GM19372 (cell line): ENCODE measurements around the gene OXSR1.
"Not testable (repeated sequence)": the region's sequence is repeated elsewhere in the genome, so short reads cannot be mapped to it uniquely, and the experiment has no call there.

Experiments used
- ATAC-seq: cut with Tn5 transposase; IDR thresholded peaks from one replicate; pipeline ENCODE4 v1.9.1; 2021; ENCODE audit warnings: mild to moderate bottlenecking, low read depth, moderate library complexity; ENCODE audit not compliant: unreplicated experiment

The OXSR1 gene

DNA sequence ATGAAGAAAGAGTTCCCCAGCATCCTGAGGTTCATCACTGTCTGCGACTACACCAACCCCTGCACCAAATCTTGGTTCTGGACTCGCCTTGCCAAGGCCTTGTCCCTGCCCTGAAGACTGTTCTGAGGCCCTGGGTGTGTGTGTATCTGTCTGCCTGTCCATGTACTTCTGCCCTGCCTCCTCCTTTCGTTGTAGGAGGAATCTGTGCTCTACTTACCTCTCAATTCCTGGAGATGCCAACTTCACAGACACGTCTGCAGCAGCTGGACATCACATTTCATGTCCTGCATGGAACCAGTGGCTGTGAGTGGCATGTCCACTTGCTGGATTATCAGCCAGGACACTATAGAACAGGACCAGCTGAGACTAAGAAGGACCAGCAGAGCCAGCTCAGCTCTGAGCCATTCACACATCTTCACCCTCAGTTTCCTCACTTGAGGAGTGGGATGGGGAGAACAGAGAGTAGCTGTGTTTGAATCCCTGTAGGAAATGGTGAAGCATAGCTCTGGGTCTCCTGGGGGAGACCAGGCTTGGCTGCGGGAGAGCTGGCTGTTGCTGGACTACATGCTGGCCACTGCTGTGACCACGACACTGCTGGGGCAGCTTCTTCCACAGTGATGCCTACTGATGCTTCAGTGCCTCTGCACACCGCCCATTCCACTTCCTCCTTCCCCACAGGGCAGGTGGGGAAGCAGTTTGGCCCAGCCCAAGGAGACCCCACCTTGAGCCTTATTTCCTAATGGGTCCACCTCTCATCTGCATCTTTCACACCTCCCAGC, 24.0 kb upstream of the OXSR1 start:
- ATAC-seq = no peak

DNA sequence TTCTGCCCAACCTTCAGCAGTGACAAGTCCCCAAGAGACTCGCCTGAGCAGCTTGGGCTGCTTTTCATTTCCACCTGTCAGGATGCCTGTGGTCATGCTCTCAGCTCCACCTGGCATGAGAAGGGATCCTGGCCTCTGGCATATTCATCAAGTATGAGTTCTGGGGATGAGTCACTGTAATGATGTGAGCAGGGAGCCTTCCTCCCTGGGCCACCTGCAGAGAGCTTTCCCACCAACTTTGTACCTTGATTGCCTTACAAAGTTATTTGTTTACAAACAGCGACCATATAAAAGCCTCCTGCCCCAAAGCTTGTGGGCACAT, 23.4 kb upstream of the OXSR1 start:
- no peak for ATAC-seq

DNA sequence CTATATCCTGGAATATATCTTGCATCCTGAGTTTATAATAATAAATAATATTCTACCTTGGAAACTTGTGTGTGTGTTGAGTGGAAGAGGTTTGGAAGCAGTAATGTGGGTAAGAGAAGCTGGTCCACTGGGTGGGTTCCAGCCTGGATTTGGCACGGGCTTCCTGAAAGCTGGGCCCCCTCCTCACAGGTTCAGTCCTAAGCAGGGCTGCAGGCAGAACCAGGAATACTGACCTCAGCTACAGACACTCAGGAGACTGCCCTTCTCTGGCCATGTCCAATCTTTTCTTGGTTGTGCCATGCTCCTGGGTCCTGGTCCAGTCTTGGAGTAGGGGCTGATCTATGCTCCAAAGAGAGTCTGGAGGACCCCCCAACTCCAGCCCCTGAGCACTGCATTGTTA, 22.4 kb upstream of the OXSR1 start:
- ATAC-seq = no peak

DNA sequence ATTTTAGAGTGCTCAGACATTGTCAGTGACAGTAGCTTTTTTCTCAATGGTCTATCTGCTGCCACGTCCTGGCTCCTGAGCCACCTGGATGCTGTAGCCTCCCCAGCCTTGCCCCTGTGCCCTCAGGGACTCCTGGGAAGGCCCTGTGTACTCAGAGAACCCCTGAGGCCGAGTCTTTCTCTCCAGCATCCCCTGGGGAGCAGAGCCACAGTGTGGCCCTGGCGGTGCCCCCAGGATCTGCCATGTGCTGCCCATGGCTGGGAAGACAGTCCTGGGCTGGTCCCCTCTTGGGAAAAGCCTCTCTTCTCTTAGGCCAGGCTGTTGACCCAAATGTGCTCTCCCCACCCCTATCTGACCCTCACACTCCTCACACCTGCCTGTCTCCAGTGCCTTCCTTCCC, 21.8 kb upstream of the OXSR1 start:
- ATAC-seq = no peak

DNA sequence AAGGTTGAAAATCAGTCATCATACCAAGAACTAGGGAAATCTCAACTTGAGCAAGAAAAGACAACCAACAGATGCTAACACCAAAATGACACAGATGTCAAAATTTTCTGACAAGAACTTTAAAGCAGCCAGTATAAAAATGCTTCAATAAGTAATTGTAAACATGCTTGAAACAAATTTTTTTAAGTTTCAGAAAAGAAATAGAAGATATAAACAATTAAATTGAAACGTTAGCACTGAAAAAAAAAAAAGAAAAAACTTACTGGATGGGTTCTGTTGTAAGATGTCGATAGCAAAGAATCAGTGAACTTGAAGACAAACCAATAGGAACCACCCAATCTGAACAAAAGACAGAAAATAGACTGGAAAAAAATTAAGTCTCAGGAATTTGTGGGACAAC, 18.8 kb upstream of the OXSR1 start:
- no peak for ATAC-seq

DNA sequence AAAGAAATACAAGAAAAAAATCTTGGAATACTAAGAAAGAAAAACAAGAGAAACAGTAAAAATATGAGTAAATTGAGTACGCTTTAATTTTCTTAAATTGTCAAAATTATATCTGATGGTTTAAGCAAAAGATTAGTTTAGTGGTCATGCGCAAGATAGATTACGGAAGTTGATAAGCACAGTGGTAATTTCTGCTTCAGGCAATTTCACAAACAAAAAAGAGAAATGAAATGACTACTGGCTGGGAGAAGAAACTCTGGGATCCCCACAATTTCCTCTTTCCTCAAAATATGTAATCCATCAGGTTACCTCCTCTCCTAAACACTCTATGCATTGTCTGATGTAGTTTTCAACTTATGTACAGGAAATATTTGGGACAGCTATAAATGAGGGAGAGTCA, 17.9 kb upstream of the OXSR1 start:
- ATAC-seq = no peak

DNA sequence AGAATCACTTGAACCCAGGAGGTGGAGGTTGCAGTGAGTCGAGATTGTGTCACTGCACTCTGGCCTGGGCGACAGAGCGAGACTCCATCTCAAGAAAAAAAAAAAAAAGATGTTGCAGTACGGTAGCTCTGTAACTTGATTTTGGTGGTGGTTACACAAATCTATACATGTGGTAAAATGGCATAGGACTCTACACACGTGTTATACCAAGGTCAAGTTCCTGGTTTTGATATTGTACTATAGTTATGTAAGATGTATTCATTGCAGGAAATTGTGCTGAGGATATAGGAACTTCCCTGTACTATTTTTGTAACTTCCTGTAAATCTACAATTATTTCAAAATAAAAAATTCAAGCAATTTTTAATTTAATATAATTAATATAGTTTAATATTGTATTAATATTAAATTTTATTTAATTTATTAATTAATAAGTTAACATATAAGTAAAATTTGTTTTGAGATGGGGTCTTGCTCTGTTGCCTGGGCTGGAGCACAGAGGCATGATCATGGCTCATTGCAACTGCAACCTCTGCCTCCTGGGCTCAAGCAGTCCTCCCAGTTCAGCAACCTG, 16.9 kb upstream of the OXSR1 start:
- no peak for ATAC-seq

DNA sequence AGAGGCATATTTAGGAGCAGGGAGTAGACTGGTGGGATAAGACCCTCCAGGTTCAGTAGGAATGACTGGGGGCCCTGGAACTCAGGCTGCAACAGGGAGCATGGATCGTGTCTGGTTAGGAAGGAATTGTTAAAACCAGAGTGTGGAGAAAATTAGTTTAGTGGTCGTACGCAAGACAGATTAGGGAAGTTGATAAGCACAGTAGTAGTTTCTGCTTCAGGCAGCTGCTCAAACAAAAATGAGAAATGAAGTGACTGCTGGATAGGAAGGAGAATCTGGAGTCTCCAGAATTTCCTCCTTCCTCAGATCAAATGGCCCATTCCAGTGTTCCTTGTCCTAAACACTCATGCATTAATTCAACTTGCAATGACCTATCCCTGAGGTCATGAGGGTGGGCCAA, 15.6 kb upstream of the OXSR1 start:
- no peak for ATAC-seq

DNA sequence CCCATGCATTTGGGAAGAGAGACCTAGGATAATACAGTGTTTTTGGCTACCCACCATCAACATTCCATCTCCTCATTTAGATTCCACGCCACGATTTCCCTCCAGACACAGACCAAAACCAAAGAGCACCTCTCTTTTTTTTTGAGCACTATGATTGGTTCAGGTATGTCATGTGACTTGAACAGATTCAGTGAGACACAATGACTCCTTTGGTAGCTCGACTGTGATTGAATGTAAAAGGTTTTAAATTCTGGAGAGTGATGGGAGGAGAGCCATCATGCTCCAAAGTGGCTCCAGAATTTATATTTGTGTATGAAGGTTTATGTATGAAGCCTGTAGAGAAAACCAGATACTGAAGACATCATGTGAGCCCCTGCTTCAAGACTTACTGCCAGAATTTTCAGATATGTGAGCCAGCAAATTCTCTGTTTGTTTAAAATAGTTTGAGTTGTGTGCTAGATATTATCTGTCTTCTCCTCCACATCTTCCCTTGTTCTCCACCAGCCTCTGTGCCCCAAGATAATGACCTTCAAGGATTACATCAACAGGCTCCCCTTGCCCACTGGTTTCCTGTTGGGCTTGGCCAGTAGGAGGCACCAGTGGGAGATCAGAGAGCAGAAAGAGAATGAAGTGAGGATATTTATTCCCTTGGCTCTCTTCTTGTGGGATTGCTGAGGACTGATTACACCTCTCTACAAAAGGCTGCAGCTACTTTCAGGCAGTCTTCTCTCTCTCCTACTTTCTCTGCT, 14.4 kb upstream of the OXSR1 start:
- no peak for ATAC-seq

DNA sequence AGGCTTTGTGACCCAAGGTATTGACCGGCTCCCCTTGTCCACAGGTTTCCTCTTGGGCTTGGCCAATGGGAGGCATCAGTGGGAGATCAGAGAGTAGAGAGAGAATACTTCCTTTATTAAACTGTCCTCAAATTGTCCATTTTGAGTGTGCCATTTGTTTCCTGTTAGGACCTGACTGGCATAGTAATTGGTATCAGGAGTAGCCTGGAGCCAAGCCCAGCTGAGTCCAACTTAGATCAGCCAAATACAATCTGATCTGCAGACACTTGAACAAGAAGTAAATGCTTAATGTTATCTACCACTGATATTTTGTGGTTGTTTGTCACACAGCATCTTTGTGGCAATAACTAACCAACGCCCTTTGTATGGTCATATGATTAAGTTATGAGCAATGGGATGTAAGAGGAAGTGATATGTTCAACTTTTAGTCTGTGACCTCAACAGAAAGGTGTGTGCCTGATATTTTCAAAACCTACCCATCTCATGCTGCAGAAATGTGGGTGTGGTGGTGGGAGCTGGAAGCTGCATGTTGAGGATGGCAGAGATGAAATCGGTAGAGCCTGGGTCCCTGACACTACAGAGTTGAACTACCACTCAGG, 13.6 kb upstream of the OXSR1 start:
- no peak for ATAC-seq

DNA sequence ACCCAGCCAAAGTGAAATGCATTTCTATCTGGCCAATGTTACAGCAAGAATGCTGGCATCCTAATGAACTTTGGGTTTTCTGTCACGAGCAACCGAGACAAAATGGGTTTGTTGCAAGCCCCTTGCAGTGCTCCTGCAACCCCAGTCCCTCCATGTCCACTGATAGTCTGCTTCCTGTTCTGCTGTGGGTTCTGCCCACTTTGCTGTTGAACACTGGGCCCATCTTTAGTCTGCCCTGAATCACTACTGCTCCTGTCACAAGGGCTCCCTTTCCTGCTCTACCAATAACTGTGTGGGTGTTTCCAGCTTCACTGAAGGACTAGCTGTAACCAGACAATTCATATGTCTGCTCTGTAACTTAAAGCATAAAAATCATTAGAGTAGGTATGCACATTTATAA, 12.7 kb upstream of the OXSR1 start:
- ATAC-seq = no peak

DNA sequence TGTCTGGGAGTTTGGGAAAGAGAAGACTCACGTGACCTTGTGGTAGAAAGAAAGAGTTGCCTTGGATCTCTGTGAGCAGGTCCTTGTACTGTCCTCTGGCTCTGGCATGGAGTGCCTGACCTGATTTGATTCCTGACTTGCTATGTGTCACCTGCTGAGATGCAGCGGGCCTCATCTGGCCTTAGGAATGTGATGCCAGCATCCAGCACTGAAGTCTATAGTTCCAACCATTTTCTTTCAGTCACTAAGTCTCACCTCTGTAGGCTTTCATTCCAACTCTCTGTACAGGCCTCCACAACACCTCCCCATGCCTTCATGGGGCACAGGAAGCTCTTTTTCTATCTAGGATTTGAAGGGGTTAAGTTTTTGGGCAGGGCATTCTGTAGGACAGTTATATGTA, 12.1 kb upstream of the OXSR1 start:
- ATAC-seq = no peak

DNA sequence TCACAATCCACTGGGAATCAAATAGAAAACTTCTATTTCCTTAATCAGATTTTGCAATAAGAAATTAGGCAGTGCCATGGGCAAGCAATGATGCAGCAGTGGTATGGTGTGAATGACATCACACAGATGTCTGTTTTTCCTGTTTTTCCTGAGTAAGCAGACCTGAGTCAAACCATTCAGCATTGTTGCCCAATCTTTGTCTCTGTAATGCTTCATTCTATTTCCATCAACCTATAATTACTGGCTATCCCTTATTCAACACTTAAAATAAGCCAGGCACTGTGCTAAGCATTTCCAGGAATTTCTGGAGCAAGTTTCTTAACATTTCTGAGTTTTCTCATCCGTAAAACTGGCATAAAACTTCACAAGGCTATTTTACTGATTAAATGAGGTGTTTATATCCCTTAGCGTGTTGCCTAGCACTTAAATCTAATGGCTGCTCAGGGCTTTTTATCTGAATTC, 11.3 kb upstream of the OXSR1 start:
- no peak for ATAC-seq

DNA sequence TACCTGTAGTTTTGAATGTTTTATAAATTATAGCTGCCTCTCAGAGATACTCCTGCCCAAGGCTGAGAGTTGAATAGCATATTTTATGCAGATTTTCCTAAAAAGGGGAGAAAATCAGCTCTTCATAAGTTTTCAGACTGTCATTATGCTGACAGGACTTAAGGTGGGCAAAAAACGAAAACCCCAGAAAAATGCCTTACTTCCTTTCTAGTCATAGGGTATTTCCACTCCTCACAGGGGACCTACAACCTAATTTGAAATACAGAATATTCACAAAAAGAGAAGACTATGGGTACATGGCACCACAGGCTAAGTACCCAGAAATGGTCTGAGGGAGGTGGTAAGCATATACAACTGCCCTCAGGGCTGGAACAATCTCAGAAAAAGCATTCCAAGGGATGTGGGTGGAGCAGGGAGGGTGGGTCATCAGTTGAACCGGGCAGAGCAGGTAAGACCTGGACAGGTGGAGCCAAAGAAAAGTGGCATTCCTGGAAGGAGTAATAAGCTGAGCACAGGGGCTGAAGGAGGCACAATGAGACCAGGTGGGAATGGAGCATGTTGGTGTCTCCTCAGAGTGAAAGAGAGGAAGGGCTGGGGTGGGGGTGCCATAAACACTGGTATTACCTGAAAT, 10.6 kb upstream of the OXSR1 start:
- no peak for ATAC-seq

DNA sequence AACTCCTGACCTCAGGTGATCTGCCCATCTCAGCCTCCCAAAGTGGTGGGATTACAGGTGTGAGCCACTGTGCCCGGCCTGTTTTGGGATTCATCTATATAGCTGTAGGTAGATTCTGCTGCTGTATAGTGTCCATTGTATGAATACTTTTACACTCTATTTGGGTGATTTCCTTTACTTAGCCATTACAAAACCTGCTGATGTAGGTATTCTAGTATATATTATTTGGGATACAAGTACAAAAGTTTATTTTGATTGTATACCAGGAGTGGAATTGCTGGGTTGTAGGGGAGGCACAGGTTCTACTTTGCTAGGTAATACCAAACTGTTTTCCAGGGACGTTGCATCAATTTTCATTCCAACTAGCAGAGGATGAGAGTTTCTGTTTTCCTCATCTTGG, 9.5 kb upstream of the OXSR1 start:
- ATAC-seq = no peak

DNA sequence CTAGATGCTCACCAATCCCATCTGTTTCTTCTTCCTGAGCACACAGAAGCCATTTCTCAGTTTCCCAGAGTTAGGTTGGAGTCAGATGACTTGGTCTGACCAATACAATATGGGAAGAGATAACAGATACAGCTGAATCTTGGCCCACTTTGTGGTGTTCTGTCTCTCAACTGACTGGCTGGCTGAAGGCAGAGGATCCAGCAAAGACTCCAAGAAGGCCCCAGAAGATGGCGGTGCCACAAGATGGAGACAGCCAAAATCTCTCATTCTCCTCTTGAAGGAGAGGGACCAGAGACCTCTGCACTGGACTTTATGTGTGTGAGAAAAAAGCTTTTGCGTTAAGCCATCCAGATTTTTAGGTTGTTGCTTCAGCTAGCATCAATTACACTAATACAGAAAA, 8.2 kb upstream of the OXSR1 start:
- no peak for ATAC-seq

DNA sequence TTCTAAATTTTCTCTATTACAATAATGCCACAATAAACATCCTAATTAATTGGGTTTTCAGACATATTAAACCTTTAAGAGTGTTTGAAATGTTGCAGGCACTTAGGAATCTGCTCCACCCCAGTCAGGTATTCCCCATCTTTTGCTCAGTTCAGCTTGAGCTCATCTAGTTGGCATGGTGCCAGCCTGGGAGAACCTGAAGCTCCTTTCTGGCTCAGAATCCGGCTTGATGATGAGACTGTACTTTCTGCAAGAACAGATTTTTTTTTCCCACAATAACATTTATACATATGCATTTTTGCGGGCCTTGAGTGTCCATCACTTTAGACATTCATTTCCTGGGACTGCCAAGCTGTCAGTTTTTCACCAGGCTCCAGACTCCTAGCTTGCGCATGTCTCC, 7.7 kb upstream of the OXSR1 start:
- ATAC-seq = no peak

DNA sequence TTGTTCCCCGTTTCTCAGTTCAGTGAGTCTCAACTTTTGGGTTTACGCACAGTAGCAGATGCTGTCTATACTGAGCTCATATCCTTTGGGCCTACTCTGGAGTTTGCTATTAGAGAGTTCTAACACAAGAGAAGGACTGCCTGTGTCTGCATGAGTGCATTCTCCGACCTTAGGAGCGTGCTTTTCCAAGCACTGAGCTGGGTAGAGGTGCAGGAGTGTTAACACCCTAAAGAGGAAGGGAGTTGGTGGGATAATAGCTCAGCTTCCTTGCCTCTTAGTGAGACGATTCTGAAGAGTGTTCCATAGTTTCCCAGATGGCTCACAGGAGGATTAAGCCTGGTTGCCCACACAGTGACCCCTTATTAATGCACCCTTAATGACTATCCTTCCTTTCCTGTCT, 6.9 kb upstream of the OXSR1 start:
- no peak for ATAC-seq

DNA sequence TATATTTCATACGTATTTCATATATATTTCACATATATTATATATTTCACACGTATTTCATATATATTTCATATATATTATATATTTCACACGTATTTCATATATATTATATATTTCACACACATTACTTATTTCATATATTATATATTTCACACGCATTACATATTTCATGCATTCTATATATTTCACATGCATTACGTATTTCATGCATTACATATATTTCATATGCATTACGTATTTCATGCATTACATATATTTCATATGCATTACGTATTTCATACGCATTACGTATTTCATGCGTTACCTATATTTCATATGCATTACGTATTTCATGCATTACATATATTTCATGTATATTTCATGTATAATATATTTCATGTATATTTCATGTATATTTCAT, 4.6 kb upstream of the OXSR1 start:
- not testable (repeated sequence) for ATAC-seq

DNA sequence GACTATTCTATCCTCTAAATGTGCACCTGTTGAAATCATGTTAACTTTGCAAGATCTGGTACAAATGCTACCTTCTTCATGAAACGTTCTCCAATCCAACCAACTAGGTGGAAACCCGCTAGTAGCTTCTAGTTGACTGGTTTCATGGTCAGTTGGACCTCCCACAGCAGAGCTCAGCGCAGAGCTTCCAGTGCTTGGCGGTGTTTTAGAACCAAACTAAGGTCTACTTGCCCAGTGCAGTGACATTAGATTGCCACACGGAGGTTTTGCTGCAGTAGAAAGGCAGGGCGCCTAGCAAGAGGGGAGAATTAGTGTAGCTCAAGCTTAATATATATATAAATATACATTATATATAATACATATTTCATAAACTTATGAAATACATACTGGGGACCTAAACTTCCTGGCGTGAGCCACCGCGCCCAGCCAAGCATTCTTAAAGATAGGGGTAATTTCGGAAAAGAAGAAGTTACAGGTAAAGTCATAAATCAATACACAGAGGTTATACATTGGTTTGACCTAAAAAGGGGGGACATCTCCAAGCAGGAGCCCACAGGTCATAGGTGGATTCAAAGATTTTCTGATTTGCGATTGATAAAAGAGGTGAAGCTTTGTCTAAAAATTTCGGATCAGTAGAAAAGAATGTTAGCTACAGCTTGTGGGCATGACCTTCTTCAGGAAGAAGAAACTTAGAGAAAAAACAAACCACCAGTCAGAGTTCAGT, 2.1 kb upstream of the OXSR1 start:
- no peak for ATAC-seq
